MCF 10A (cell line): Measurements from ENCODE around the gene CHSY3. TPM values are rescaled to one million over a fixed set of nuclear protein-coding genes. Genes with fewer than 3 reads are reported as not detected.

Experiments used
- BruUV-seq: library from RNA; stranded (reverse); fragments of 400-500 nt; replicated peaks from 2 replicates; lab custom pipeline; 2021; lab: Mats Ljungman, UMichigan
- CTCF ChIA-PET: fragments of 300-600 bp; sonication (Branson Sonifier 250); formaldehyde crosslinking; extraction: SDS; loops from one replicate; lab custom pipeline; 2021; ENCODE audit warnings: antibody characterized with exemption, inconsistent platforms; lab: Yijun Ruan, JAX
- POLR2A ChIA-PET: fragments of 300-600, 350-650 bp; sonication (Branson Sonifier 250); formaldehyde crosslinking; extraction: SDS; loops from one replicate; lab custom pipeline; 2020; ENCODE audit warnings: antibody characterized with exemption, inconsistent platforms; lab: Yijun Ruan, JAX
- DNase-seq: peaks from one replicate; pipeline ENCODE4 v3.0.0-alpha.2; 2018; ENCODE audit not compliant: unreplicated experiment
- H3K27ac Mint-ChIP-seq: one replicate; pipeline ENCODE4 v1.8.0; 2022; ENCODE audit warnings: mild to moderate bottlenecking, low read depth, mixed read lengths; ENCODE audit not compliant: unreplicated experiment
- H3K27me3 Mint-ChIP-seq: one replicate; pipeline ENCODE4 v1.8.0; 2022; ENCODE audit warnings: mixed read lengths; ENCODE audit not compliant: insufficient read depth, unreplicated experiment
- H3K36me3 Mint-ChIP-seq: one replicate; pipeline ENCODE4 v1.8.0; 2022; ENCODE audit warnings: mild to moderate bottlenecking, moderate library complexity, mixed read lengths; ENCODE audit not compliant: insufficient read depth, unreplicated experiment
- H3K4me1 Mint-ChIP-seq: one replicate; pipeline ENCODE4 v1.8.0; 2022; ENCODE audit warnings: mixed read lengths; ENCODE audit not compliant: insufficient read depth, unreplicated experiment
- H3K4me3 Mint-ChIP-seq: one replicate; pipeline ENCODE4 v1.8.0; 2022; ENCODE audit warnings: mild to moderate bottlenecking, moderate library complexity, mixed read lengths; ENCODE audit not compliant: unreplicated experiment
- H3K9me3 Mint-ChIP-seq: one replicate; pipeline ENCODE4 v1.8.0; 2022; ENCODE audit warnings: mixed read lengths; ENCODE audit not compliant: unreplicated experiment
- CTCF ChIP-seq: fragments of 200-600 bp; IDR thresholded peaks from one replicate; pipeline ENCODE4 v1.8.0; 2022; ENCODE audit warnings: antibody characterized with exemption, mild to moderate bottlenecking; ENCODE audit not compliant: unreplicated experiment
- intact Hi-C: fragments of 100-400 bp; cut with micrococcal nuclease; formaldehyde crosslinking; loops from 2 replicates; pipeline ENCODE4 v1.14.1; 2022
- total RNA-seq: library from RNA; stranded (reverse); gene quantifications from 2 replicates; pipeline ENCODE4 v1.2.3, GENCODE V29; 2022

Gene CHSY3
- total RNA-seq, 1 experiment from 2014 or later = 0.82 TPM

GRCh38 chr5:129973716-129974426, 69.6 kb downstream of the CHSY3 start:
- intact Hi-C loops = no loop called here
- no peak for DNase-seq
- no TSS peak for BruUV-seq
- Mint-ChIP-seq H3K9me3 (no peaks in the 10 kb centered on the region), H3K4me3 (no peak overlapping the region), H3K27ac (no peak overlapping the region), H3K27me3 (no peaks in the 10 kb centered on the region), H3K36me3 (no peaks in the 10 kb centered on the region), H3K4me1 (peaks cover 7% of the 10 kb centered on the region)
- POLR2A ChIA-PET = no interaction called here
- no peak for TF ChIP-seq CTCF
- CTCF ChIA-PET = interaction anchor here (0.7 kb wide), 1 partner anchor 97 kb away, joined by 3 read pairs; no protein-coding TSS in a partner anchor

- no TSS peak for BruUV-seq
- POLR2A ChIA-PET = interaction anchor here (1.6 kb wide), 1 partner anchor 33 kb away, joined by 6 read pairs; no protein-coding TSS in a partner anchor
- Mint-ChIP-seq H3K27ac (no peak overlapping the region), H3K4me3 (no peak overlapping the region), H3K36me3 (no peaks in the 10 kb centered on the region), H3K4me1 (no peaks in the 10 kb centered on the region), H3K9me3 (no peaks in the 10 kb centered on the region), H3K27me3 (no peaks in the 10 kb centered on the region)
- CTCF ChIA-PET = interaction anchor here (1.3 kb wide), 1 partner anchor 11 kb away, joined by 4 read pairs; no protein-coding TSS in a partner anchor
- no peak for TF ChIP-seq CTCF
- DNase-seq = no peak
- intact Hi-C loops = no loop called here
These were observed 73.5 kb downstream of the CHSY3 start for GRCh38 chr5:129977810-129978209.

- no peak for TF ChIP-seq CTCF
- DNase-seq = no peak
- Mint-ChIP-seq H3K36me3 (no peaks in the 10 kb centered on the region), H3K27ac (no peak overlapping the region), H3K27me3 (no peaks in the 10 kb centered on the region), H3K9me3 (peaks cover 3% of the 10 kb centered on the region), H3K4me3 (no peak overlapping the region), H3K4me1 (no peaks in the 10 kb centered on the region)
- CTCF ChIA-PET = interaction anchor here (0.6 to 1.3 kb wide), 2 partner anchors 10 to 811 kb away, joined by 3 to 4 read pairs; no protein-coding TSS in a partner anchor
- intact Hi-C loops = no loop called here
- BruUV-seq = no TSS peak
- POLR2A ChIA-PET = interaction anchor here (1.6 kb wide), 1 partner anchor 33 kb away, joined by 6 read pairs; no protein-coding TSS in a partner anchor
These were observed 74.0 kb downstream of the CHSY3 start for GRCh38 chr5:129978270-129978669.

GRCh38 chr5:129988453-129988852, 84.2 kb downstream of the CHSY3 start:
- BruUV-seq = no TSS peak
- H3K9me3 Mint-ChIP-seq = peaks cover 25% of the 10 kb centered on the region
- no peak for TF ChIP-seq CTCF
- intact Hi-C loops = no loop called here
- no peaks in the 10 kb centered on the region for H3K36me3 Mint-ChIP-seq
- no peak for DNase-seq
- ChIA-PET CTCF (interaction anchor here (0.6 kb wide), 1 partner anchor 11 kb away, joined by 4 read pairs; no protein-coding TSS in a partner anchor), POLR2A (no interaction called here)
- no peaks in the 10 kb centered on the region for H3K27me3 Mint-ChIP-seq
- H3K4me3 Mint-ChIP-seq = no peak overlapping the region
- H3K27ac Mint-ChIP-seq = no peak overlapping the region
- peaks cover 5% of the 10 kb centered on the region for H3K4me1 Mint-ChIP-seq
